ENCODE results near the gene HDAC4.

HDAC4 gene

GRCh38 chr2:239381709-239382134 lies 19.1 kb downstream of the HDAC4 start:
- peak; percentile 23 for DNase-seq

GRCh38 chr2:239380831-239381708 lies 19.8 kb downstream of the HDAC4 start:
- peak; percentile 74 for DNase-seq

DNA sequence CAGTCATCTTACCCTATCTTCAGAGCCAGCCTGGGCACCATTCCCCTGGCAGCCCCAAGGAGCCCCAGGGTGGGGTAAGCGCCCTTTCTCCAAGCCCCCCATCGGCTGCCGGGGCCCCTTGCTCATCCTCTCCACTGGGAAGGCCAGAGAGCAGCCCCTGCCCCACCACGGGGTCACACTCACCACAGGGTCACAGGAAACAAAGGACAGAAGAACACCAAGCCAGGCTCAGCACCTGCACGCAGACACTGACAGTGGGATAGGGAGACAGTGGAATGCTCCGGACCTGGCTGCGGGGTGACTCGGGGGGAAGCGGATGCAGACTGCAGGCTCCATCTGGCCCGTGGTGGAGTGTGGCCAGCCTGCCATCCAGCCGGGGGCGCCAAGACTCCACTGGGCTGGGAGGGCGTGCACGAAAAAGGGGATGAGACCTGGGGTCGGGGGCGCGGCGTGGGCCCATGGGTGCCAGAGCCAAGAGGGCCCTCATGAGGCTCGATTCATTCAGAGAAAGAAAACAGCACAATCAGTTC lies 21.1 kb downstream of the HDAC4 start:
- DNase-seq = no peak

DNA sequence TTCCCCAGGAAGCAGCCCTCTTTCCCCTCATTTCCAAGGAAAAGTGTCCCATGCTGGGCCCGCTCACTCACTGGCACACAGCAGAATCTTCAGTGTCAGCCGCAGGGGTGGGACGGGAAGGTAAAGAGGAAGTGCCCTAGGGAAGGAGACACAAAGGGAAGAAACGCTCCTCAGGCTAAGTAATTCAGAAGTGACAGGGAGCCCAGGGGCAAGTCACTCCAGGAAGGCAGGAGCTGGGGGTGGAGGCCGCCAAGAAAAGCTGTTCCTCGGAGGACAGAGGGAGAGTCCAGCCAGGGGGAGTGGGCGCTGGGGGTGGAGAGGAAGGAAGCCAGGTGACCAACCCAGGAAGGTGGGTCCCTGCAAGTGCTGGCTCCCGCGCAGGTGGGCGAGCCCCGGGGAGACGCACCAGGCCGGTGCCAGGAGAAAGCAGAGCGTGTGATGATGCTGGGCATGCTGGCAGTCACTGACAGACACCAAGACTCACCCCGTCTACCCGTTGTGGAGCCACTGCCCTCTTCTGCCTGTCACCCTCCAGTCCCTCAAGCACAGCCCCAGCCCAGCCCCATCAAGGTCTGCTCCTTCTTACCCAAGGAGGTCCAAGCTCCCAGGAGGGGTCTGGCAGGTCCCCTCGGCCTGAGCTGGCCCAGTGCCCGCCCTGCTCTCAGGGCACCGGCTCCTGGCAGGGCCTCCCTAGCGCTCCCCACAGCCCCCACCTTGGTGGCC lies 21.7 kb downstream of the HDAC4 start:
- no peak for DNase-seq

GRCh38 chr2:239378021-239378917 lies 22.6 kb downstream of the HDAC4 start:
- no peak for DNase-seq

DNA sequence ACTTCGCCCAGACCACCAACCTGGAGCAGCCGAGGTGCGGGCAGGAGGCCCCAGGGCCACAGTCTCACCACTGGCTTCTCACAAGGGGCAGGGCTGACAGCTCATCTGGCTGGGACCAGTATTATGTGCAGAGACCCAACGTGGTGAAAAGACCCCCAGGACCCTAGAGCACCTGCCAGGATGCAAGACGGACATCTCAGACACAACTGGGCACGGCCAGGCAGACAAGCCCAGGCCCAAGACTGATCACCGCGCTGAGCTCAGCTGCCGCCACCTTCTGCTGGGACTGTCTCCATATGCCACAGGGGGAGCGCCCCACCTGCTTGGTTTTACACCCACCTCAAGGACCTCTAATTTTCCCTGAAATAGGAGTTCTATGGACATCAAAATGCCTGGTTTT lies 23.2 kb downstream of the HDAC4 start:
- no peak for DNase-seq

DNA sequence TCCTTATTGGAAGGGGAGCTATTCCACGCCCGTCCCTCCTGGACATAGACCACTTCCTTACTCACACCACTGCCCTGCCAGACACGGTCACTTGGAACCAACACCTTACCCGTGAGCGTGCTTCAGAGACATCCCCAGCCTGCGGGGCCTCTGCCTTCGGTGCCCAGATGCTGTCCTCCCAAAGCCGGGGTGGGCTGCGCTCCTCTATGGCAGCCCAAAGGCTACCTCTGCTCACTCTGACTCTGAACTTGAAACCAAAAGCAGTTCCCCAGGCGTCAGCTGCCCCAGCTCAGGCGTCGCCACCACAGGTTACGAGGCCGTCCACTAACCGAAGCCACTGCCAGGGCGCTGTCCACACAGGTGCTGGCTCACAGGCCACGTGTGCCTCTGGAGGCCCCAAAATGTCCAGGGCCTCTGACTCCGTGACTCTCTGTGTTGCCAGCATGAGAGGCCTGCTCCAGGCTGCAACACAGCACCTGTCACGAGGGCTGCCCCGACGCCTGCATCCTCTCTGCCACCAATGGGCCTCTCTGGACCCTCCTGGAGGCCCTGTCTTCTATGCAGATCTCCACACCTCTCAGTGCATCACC lies 23.8 kb downstream of the HDAC4 start:
- no peak for DNase-seq

GRCh38 chr2:239376351-239376750 lies 24.5 kb downstream of the HDAC4 start:
- no peak for DNase-seq

DNA sequence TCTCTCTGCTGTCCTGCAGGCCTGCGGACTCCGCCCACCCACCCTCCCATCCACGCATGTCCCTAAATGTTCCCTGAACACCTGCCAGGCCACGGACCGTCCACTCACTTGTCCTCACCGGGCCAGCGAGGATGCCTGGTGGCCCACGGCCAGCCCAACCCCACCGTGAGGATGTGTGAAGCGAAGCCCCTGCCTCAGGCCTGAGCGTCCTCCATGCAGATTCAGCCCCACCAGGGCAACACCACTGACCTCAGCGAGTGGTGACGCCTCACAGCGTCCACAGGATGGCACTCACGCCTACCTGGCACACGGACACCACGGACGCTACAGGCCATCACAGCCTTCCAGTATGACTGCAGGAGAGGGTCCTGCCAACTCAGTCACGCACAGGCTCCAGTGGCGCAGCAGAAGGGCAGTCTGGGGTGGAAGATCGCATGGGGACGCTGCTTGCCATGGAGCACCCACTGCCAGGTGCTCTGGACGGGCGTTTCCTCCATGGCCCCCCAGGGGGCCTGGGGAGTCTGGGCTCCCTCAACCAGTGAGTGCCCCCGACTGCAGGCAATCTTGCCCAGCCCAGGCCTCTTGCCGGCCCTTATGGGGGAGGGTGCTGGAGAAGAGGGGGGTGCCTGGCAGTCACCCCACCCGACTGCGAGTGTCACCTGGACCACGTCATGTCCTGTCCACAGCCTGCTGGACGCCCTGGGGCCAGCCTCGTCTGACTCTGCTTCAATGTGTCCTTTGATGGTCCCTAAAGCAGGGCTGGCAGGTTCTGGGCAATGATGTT lies 25.4 kb downstream of the HDAC4 start:
- no peak for DNase-seq

- no peak for DNase-seq
Measured at GRCh38 chr2:239374896-239375277, 25.9 kb downstream of the HDAC4 start.

DNA sequence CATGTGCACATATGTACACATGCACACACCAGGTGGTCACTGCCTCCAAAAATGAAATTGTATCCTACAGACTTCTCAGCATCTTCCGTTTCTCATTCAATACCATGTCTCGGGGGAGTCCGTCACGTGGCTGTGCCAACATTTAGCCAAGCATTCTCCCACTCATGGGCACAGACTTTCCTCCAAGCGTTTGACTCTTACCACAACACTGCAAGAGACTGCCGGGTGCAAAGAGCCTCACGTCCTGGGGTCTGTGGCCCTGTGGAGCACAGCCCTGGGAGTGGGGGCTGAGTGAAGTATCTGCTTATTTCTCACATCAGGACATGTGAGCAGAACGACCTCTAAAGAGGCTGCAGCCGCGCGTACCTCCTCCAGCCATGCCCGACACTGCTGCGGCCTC lies 28.0 kb downstream of the HDAC4 start:
- no peak for DNase-seq

- no peak for DNase-seq
Measured at GRCh38 chr2:239371726-239372686, 28.8 kb downstream of the HDAC4 start.

DNA sequence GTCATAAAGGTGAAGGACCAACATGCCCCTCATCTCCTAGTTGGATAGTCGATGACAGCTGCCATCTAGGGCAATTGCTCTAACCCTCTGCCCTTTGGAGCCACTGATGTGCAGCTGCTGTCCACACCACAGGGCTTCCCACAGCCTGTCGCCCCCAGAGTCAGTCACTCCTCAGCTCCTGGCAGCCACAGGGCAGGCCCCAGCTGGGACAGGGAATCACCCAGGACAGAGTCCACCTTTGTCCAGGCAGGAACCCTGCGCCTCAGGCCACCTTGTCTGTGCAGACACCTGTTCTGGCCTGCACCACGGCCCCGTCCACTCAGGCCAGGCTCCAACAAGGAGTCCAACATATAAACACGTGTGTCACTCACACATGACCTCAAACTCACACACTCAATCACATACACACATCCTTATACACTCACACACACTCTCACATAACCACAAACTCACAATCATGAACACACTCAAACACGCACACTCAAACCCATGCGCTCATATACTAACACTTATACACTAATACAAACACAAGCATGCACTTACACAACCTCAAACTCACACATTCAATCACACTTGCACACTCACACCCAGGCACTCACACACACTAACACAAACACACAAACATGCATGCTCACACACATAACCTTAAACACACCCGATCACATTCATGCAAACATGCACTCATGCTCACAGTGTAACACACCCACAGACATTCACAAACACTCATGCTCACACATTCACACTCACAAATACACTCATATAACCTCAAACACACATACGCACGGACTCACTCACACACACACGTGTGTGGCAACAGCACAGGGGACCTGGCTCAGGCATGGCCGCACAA lies 29.7 kb downstream of the HDAC4 start:
- DNase-seq = no peak

DNA sequence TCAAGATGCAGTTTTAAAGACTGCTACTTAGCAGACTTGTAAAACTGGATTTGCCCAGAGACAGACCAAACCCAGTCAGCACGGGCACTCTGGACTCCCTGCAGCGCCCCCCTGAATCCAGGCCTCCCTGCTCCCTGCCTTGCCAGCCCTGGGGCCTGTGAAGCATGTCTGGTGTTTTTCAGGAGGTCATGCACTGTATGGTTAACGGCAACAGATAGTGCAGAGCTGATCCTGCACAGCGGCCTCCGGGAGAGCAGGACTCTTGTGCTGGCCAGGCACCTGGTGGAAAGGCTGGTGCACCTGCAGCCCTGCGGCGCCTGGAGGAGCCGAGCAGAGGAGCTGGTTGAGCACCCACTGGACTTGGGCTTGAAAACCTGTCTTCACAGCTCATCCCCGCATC lies 30.4 kb downstream of the HDAC4 start:
- DNase-seq = no peak

GRCh38 chr2:239369631-239370161 lies 31.1 kb downstream of the HDAC4 start:
- DNase-seq = peak; percentile 87

- no peak for DNase-seq
Measured at GRCh38 chr2:239368906-239369552, 31.8 kb downstream of the HDAC4 start.

GRCh38 chr2:239368321-239368720 lies 32.5 kb downstream of the HDAC4 start:
- no peak for DNase-seq

DNA sequence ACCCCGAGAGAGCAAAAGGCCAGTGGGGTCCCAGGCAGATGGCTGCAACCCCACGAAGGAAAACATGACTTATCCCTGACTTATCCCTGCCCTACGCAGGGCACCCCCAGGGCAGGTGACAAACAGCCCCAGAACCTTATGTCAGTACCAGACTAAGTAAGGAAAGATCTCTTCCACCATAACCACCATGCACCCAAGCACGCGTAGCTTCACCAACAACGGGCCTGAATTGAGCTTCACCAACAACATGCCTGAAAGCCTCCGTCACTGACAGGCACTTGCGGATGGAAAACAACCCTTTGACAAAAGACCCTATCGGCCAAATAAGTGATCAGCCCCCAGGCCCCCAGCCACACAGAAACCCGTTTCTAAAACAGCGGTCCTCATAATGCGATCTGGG lies 34.1 kb downstream of the HDAC4 start:
- no peak for DNase-seq
